DND-41 (cell line): ENCODE data around the gene GEMIN7.

ENCODE experiments used
- ATAC-seq: fragments of 200-7000 bp; cut with Tn5 transposase; 3 replicates; pipeline ENCODE4 v1.9.1; 2021; ENCODE audit warnings: low read depth; ENCODE audit not compliant: insufficient read depth
- DNase-seq: peaks from one replicate; pipeline ENCODE4 v3.0.0-alpha.2; 2020
- H2AFZ ChIP-seq: 2 replicates; pipeline ENCODE4 v1.6.0; 2012; ENCODE audit warnings: low read depth, low read length
- H3K27ac ChIP-seq: 2 replicates; pipeline ENCODE4 v1.5.1; 2012; ENCODE audit warnings: low read length, inconsistent platforms
- H3K27me3 ChIP-seq: fragments of 200-600 bp; sonication (generic); 2 replicates; pipeline ENCODE4 v1.6.0; 2012; ENCODE audit warnings: low read length, mild to moderate bottlenecking, inconsistent platforms; ENCODE audit not compliant: insufficient read depth, poor library complexity
- H3K36me3 ChIP-seq: 2 replicates; pipeline ENCODE4 v1.5.1; 2012; ENCODE audit warnings: low read length, inconsistent platforms; ENCODE audit not compliant: insufficient read depth
- H3K4me1 ChIP-seq: 2 replicates; pipeline ENCODE4 v1.5.1; 2012; ENCODE audit warnings: mild to moderate bottlenecking, low read length; ENCODE audit not compliant: insufficient read depth
- H3K4me2 ChIP-seq: 2 replicates; pipeline ENCODE4 v1.6.0; 2012; ENCODE audit warnings: mild to moderate bottlenecking, moderate library complexity, low read length, inconsistent platforms; ENCODE audit not compliant: insufficient read depth
- H3K4me3 ChIP-seq, 2 experiments: fragments of 200-600 bp in 1 of 2; shearing (Covaris generic) in 1 of 2; 2 replicates each; pipeline ENCODE4 v1.5.1; 2012 to 2016; ENCODE audit warnings: inconsistent platforms in 2 of 2, low read length in 2 of 2, mild to moderate bottlenecking in 2 of 2, low read depth in 1 of 2, moderate library complexity in 1 of 2
- H3K79me2 ChIP-seq: 2 replicates; pipeline ENCODE4 v1.6.0; 2012; ENCODE audit warnings: low read length, inconsistent platforms; ENCODE audit not compliant: insufficient read depth
- H3K9ac ChIP-seq: 2 replicates; pipeline ENCODE4 v1.6.0; 2012; ENCODE audit warnings: low read depth, mild to moderate bottlenecking, inconsistent platforms, low read length, moderate library complexity
- H3K9me3 ChIP-seq: 2 replicates; pipeline ENCODE4 v1.5.1; 2012; ENCODE audit warnings: low read length, moderate library complexity, mild to moderate bottlenecking, inconsistent platforms; ENCODE audit not compliant: insufficient read depth, severe bottlenecking
- H4K20me1 ChIP-seq: 2 replicates; pipeline ENCODE4 v1.6.0; 2012; ENCODE audit warnings: low read length; ENCODE audit not compliant: insufficient read depth
- CTCF ChIP-seq: IDR thresholded peaks from 2 replicates; pipeline ENCODE4 v1.5.1; 2012; ENCODE audit warnings: borderline replicate concordance, low read length, moderate library complexity, mild to moderate bottlenecking; ENCODE audit not compliant: poor library complexity, severe bottlenecking; ENCODE audit errors: extremely low read depth
- EZH2 ChIP-seq: IDR thresholded peaks from 3 replicates; pipeline ENCODE4 v1.6.1; 2012; ENCODE audit warnings: borderline replicate concordance, low read depth, mild to moderate bottlenecking, moderate library complexity, low read length, inconsistent platforms; ENCODE audit not compliant: severe bottlenecking

GEMIN7 gene

GRCh38 chr19:45079063-45079910 is at the start of gene GEMIN7:
GEMIN7 (plus strand) TSS chr19:45079260; CDS start chr19:45090115, 10,855 bp downstream.
- H3K9me3 ChIP-seq, result no peaks in the 10 kb centered on the region
- H3K4me3 ChIP-seq, result peak within 1 kb of the TSS; percentile 99 to 100
- H3K36me3 ChIP-seq, result peaks cover 14% of the 10 kb centered on the region
- peak; percentile 84 for DNase-seq
- peak; percentile 94 for ATAC-seq
- H3K79me2 ChIP-seq, result peaks cover 47% of the 10 kb centered on the region
- H4K20me1 ChIP-seq, result peaks cover 14% of the 10 kb centered on the region
- TF ChIP-seq EZH2 (no peak), CTCF (peak; percentile 27)
- H3K4me2 ChIP-seq, result peak within 1 kb of the TSS; percentile 100
- H2AFZ ChIP-seq, result peak within 1 kb of the TSS; percentile 98
- peak within 1 kb of the TSS; percentile 85 for H3K27ac ChIP-seq
- peak within 1 kb of the TSS; percentile 99 for H3K9ac ChIP-seq
- H3K27me3 ChIP-seq, result no peaks in the 10 kb centered on the region
- H3K4me1 ChIP-seq, result peaks cover 26% of the 10 kb centered on the region

- ATAC-seq, result no peak
- TF ChIP-seq EZH2 (no peak), CTCF (no peak)
- no peak overlapping the region for H3K9ac ChIP-seq
- no peaks in the 10 kb centered on the region for H3K4me1 ChIP-seq
- H3K4me3 ChIP-seq, result no peak overlapping the region
- no peak overlapping the region for H2AFZ ChIP-seq
- H3K4me2 ChIP-seq, result no peak overlapping the region
- no peaks in the 10 kb centered on the region for H3K9me3 ChIP-seq
- no peaks in the 10 kb centered on the region for H3K27me3 ChIP-seq
- DNase-seq, result no peak
- no peaks in the 10 kb centered on the region for H4K20me1 ChIP-seq
- H3K36me3 ChIP-seq, result no peaks in the 10 kb centered on the region; the same call in 1 of the 2 replicates
- no peak overlapping the region for H3K27ac ChIP-seq
- no peaks in the 10 kb centered on the region for H3K79me2 ChIP-seq
Observed at GRCh38 chr19:45030825-45031224, 48.2 kb upstream of the GEMIN7 start.

GRCh38 chr19:45032421-45032820 is 46.6 kb upstream of the GEMIN7 start:
- no peaks in the 10 kb centered on the region for H3K27me3 ChIP-seq
- H3K9ac ChIP-seq, result no peak overlapping the region
- H3K4me3 ChIP-seq, result no peak overlapping the region
- no peak overlapping the region for H2AFZ ChIP-seq
- DNase-seq (no peak), ATAC-seq (no peak)
- H3K4me2 ChIP-seq, result no peak overlapping the region
- H3K4me1 ChIP-seq, result no peaks in the 10 kb centered on the region
- no peaks in the 10 kb centered on the region for H3K79me2 ChIP-seq
- TF ChIP-seq CTCF (no peak), EZH2 (no peak)
- H3K9me3 ChIP-seq, result no peaks in the 10 kb centered on the region
- no peaks in the 10 kb centered on the region; the same call in 1 of the 2 replicates for H3K36me3 ChIP-seq
- H4K20me1 ChIP-seq, result no peaks in the 10 kb centered on the region
- H3K27ac ChIP-seq, result no peak overlapping the region
